ENCODE results near the gene PREX1.

- TF ChIP-seq ZNF274 (IDR thresholded peaks at IDR 0.05; ENCODE audit: low read depth, low read length) (no peak), SUZ12 (IDR thresholded peaks at IDR 0.05; ENCODE audit: extremely low read depth, insufficient read depth, insufficient read length) (no peak), YY1 (IDR thresholded peaks at IDR 0.05; ENCODE audit: insufficient read depth, insufficient read length) (no peak)
Measured at GRCh38 chr20:48741669-48742068, 86.1 kb downstream of the PREX1 start.

Measured in NT2/D1 (cell line).